ENCODE results near the gene SARNP.

The SARNP gene

DNA sequence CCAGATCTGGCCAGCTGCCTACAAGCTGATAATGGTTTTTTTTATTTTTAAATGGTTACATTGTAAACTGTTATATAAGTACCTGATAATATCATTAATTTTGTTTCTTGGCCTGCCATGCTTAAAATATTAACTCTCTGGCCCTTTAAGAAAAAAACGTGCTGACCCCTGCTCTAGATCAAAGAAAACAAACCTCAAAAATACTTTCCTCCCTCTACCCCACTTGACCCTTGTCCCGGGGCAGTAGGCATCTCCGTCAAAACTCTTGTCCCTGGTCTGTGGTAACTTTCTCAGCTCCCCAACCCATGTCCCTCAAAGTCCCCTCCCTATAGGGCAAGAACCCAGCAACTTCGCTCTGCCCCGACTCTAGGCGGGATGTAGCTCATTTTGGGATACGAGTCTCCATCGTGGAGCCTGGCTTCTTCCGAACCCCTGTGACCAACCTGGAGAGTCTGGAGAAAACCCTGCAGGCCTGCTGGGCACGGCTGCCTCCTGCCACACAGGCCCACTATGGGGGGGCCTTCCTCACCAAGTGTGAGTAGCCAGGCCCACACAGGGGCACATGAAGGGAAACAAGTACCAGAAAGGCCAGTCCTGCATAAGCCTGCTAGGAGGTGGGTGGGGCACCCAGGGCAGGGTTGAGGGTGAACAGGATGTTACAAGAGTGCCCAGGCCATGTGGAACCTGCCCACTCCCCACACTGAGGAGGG lies 93.9 kb downstream of the SARNP start:
- no peak for DNase-seq

DNA sequence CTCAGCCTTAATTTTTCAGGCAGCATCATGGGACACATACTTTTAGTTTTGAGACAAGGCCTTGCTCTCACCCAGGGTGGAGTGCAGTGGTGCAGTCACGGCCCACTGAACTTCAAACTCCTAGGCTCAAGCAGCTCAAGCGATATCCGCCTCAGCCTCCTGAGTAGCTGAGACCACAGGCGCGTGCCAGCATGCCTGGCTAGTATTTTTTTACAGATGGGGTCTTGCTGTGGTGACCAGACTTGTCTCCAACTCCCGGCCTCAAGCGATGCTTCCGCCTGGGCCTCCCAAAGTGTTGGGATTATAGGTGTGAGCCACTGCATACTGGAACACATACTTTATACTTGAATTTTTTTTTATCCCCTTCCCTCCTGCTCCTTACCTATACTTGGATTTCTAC lies 94.6 kb downstream of the SARNP start:
- no peak for DNase-seq

DNA sequence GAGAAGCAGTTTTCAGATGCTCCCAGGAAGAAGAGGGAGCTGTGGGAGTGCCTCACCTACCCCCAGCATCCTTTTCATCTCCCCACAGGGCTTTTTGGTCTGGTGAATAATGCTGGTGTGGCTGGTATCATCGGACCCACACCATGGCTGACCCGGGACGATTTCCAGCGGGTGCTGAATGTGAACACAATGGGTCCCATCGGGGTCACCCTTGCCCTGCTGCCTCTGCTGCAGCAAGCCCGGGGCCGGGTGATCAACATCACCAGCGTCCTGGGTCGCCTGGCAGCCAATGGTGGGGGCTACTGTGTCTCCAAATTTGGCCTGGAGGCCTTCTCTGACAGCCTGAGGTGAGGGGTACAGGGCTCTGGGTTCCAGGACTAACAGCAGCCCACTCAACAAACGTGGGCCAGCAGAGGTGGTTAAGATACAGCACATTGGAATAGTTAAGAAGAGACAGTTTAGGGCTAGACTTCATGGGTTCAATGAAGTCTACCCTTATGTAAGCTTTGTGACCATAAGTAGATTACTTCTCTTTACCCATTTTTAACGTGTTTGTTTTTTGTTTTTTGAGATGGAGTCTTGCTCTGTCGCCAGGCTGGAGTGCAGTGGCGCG lies 95.8 kb downstream of the SARNP start:
- DNase-seq = no peak

DNA sequence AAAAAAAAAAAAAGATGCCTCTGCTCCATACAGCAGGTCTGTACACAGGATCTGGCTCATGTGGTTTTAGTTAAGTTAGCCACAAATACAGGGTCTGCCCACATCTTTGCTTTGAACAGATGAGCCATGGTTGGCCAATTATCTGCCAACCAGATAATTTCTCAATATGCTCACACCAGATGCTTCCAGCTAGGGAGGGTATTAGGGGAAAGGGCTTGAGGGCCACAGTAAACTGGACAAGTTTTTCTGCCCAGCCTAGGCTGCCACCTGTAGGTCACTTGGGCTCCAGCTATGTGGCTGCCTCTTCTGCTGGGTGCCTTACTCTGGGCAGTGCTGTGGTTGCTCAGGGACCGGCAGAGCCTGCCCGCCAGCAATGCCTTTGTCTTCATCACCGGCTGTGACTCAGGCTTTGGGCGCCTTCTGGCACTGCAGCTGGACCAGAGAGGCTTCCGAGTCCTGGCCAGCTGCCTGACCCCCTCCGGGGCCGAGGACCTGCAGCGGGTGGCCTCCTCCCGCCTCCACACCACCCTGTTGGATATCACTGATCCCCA lies 96.6 kb downstream of the SARNP start:
- DNase-seq = no peak

DNA sequence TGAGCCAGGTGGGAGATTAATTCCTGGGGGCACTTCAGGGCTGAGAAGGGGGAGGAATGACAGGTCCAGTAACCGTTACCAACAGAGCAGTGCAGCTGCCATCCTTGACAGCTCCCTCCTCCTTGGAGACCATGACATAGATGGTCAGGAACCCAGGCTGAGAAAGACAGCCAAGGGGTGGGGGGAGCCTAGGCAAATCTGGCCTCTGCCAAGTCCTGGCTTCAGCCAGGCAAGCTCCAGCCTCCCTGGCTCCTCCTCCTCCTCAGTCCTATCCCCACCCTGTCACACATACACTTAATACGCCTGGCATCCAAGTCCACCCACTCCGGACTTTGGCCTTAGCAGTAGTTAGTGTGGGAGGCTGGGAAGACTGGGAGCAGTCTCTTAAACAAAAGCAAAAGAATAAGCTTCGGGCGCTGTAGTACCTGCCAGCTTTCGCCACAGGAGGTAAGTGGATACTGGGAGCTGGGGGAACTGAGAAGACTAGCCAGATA lies 97.4 kb downstream of the SARNP start, which contains the start of gene RDH5:
RDH5 (plus strand) TSS at position 323 of the 494 bp plus-strand sequence. CDS start 792 bp downstream, outside the sequence.
- DNase-seq = no peak

DNA sequence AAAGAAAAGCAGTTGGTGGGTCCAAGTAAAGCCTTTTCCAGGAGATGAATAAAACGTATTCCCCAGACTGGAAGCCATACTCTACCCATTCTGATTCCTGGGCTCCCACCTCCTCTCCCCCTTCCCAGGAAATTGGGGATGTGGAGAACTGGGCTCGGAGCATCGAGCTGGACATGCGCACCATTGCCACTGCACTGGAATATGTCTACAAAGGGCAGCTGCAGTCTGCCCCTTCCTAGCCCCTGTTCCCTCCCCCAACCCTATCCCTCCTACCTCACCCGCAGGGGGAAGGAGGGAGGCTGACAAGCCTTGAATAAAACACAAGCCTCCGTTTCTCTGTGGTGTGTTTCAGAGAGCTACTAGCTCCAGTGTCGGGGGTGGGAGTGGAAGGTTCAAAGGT lies 98.2 kb downstream of the SARNP start:
- DNase-seq = no peak

DNA sequence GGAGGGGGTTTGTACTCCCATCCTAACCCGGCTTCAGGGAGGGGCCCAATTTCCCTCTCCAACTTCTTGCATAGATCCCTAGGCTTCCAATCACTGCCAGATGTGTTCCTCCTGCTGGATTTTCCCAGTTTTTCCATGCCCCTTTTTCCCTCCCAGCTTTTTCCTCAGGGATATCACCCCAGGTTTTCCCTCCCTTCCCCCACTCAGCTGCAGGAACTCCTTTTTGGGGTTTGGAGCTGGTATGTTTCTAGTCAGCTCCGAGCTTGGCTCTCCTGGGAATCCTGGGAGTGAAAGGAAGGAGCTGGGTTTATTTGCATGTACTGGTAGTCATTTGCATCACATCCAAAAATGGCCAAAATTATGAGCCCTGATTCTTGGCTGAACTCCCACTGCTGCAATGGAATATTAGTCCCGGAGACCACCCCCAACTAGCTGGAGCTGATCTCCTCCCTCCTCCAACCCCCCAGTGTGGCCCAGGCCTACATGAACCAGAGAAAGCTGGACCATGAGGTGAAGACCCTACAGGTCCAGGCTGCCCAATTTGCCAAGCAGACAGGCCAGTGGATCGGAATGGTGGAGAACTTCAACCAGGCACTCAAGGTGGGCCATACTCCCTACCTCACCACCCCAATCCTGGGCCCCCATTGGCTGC lies 98.8 kb downstream of the SARNP start:
- no peak for DNase-seq

DNA sequence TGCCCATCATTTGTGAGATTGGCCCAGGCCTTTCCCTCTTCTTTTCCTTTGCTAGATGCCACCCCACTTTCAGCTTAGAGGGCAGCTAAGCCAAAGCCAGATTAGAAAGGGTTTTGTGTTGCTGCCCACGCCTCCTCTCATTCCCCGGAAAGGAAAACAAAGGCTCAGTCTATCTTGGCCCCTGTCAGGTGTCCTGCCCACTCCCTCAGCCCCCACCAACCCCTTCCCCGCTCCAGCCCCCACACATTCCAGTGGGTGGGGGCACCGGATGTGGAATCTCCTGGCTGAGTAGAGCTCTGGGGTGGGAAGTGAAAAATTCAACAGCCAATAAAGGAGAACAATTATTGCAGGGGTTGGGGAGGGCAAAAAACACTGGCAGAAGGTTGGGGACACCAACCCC lies 99.5 kb downstream of the SARNP start:
- no peak for DNase-seq

DNA sequence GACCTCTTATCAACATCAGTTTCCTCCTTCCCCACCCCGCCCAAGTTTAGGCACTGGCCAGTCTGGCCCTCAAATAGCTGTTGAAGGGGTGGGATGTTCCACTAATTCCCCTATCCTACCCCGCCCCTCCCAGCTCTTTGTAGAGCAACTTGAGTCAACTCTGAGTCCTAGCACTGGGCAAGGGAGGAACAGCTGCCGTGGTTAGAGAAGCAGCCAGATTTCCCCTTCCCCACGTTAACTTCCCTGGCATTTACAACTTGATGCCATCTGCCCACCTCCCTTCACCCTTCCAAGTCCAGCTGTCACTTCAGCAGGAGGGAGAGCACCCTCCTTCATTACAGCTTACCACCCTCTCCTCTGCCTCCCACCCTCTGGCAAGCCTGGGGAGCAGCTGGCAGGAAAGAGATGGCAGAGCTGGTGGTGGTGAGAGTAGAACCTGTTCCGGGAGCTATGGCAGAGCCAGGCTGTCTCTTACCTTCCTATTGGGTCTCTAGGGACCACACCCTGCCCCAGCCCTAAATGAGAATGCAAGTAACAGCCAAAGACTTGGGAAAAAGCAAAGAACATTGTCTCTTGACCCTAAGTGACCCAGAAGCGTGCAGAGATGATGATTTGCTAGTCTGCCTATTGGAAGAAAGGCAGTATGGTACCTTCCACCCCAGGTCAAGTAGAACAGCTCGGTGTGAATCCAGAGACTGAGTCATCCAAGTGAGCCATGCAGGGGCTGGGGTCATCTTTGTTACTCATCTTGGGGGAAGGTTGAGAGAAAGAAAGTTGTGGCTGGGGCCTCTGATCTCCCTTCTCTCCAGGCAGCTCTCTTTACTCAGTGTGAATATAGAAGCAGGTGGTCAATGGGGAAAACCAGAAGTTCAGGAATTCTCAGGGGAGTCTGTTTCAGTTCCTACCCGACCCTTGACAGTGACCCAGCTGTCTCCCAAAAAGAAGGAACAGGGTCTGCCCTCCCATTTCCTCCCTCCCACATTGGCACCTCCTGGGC lies 100.2 kb downstream of the SARNP start:
- no peak for DNase-seq

DNA sequence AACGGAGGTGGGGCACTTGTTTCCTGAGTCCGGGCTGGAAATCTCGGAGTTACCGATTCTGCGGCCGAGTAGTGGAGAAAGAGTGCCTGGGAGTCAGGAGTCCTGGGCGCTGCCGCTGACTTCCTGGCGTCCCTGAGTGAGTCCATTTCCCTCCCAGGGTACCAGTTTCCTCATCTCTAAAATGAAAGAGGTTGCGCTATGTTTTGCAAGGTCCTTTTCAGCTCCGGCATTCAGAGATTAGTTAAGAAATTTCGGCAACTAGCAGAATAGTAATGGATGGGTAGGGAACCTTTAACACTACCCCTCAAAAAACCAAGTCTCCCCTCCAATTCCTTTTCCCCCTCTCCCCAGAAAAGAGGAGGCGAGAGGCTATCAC lies 101.0 kb downstream of the SARNP start:
- DNase-seq = no peak

DNA sequence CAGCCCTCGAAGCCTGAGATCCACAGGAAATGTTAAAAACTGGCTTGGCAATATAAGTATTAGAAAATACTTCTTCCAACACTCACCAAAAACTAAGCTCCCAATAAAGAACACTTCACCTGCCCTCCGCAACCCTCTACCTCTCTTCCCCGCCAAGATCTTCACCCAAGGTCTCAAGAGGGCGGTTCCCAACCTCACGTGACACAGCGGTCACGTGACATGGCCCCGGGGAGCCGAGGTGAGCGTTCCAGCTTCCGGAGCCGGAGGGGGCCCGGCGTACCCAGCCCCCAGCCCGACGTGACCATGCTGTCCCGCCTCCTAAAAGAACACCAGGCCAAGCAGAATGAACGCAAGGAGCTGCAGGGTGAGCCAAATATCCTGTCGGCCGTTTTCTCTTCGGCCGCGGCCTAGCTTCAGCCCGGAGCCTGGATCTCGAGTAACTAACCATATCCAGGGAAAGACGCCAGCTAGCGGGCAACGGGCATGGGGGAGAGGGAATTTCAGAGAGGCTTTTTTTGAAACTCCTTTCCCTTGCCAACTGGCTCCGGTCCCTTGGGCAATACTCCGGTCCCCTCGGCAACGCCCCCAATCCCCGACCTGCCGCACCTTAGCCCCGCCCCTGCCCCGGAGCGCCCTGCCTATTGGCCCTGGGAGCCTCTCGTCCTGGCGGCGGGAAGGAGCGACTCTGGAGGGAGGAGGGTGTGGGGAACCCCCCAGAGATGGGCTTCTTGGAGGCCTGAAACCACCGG lies 101.5 kb downstream of the SARNP start, which contains the start of gene BLOC1S1:
BLOC1S1 (plus strand) TSS at position 214 of the 749 bp plus-strand sequence; CDS start at position 220, 6 bp downstream.
- DNase-seq = peak; percentile 84

DNA sequence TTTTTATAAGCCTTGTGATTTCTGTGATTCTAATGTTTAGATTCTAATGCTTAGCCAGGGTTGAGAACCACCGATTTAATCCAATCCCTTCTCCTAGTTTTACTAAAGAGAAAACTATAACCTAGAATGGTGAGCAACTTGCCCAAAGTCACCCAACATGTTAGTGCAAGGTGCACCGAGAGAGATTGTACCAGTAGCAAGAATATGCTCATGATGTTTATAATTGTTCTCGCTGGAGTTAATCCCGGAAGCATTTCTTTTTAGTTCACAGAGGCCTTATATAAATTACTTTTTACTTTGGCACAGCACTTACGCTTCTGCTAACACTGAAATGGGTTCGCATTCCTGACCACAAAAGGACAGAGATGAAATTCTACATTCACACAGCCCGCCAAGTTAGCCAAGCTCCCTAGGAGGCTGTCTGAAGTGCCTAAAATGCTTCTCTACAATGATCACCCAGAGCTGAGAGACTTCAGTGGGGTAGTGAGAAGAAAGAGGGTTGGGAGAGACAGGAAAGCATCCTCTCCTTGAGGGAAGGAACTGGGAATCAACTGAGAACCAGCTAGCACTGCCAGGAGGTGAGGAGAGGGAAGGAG lies 102.3 kb downstream of the SARNP start:
- DNase-seq = no peak

DNA sequence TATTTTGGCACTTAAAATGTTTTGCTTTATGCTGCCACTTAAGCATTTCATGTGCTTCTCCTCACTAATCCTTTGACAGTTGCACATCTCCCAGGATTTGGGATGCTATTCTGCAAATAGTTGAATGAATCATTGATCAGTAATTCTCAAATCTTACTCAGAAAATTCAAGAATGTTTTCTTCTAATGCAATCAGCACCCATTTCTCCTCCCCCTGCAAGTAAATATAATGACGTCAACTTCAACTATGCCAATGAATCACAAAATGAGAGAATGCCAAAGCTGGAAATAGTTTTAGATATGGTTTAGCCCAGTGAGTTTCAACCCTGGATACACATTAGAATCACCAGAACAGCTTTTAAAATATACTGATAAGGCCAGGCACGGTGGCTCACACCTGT lies 103.8 kb downstream of the SARNP start:
- DNase-seq = no peak

DNA sequence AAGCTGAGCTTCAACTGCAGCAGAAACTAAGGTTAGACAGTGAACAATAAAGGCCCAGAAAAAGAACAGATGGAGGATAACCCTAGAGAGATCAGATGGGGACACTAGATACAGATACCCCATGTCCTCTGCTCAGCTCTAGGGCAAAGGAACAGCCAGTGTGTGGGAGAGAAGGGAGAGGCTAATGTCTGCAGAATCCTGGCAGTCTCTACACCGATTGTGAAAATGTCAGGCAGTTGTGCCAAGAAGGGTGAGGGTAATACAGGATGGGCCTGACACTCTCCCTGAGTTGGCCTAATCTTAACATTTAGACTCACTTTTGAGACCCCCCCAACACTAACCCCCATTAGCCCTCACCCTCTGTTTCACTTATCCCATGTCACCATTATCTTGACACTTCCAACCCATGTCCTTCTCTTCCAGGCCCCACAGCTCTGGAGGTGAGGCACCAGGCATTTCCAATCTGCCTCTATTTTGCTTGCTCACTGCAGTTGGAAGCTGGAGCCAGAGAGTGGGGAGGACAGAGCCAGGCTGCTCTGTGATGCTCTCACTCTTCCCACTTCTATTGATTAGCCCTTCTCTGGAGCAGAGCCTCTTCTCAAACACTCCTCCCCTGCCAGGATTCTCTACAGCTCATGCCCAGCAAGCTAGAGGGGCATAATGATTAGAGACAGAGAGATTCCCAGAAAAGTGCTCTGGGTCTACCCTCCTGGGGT lies 104.7 kb downstream of the SARNP start:
- no peak for DNase-seq

DNA sequence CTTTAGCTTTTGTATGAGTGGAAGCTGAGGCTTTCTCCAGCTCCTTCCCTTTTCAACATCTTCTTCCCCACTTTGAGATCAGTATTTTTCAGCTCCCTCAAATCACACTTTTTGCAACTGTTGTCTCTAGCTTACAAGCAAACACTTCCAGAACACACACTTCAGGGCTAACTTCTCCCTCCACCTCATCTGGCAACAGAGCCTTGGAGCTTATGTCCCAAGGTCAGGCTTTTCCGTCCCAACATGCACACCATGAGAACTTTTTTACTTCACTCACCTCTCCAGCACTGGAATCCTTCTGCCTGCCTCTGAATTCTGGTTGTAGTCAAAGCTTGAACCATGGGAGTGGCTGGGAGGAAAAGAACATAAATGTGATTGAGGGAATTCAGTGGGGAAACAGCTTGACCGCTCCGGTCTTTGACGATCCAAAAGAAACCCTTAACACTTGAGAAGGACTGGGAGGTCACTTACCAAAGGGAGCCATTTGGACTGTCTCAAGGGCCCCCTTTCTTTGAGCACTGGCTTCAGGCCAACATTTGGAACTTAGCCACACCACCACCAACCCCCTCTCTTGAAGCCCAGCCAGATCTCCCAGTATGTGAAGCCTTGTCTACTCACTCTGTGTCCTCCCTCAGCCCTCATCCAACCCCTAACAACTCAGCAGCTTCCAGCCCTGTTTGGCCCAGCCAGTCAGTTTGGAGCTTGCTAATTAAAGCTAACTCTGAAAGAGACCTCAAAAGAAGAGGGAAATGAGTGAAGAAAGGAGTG lies 105.6 kb downstream of the SARNP start:
- DNase-seq = no peak

DNA sequence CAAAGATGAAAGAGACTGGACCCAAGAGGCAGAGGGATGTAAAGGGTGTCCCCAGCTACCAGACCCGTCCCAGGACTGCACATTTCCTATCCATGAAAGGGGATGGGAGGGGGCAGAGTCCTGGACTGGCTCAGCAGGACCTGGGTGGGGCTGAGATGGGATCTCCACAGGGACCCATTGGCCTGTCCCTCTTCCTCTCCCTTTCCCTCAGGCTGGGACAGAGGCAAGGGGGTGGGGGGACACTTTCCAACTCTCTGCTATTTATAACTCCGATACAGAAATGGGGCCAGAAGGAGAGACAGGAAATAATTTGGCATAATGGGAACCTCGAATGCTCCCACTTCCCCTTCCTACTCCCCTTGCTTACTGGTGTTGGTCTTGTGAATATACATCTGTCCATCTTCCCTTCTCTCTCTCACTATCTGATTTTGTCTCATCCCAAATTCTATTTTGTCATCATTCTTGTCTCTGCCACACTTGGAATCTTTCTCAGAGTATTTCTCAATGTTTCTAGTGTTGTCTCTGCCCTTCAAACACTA lies 108.8 kb downstream of the SARNP start:
- no peak for DNase-seq

DNA sequence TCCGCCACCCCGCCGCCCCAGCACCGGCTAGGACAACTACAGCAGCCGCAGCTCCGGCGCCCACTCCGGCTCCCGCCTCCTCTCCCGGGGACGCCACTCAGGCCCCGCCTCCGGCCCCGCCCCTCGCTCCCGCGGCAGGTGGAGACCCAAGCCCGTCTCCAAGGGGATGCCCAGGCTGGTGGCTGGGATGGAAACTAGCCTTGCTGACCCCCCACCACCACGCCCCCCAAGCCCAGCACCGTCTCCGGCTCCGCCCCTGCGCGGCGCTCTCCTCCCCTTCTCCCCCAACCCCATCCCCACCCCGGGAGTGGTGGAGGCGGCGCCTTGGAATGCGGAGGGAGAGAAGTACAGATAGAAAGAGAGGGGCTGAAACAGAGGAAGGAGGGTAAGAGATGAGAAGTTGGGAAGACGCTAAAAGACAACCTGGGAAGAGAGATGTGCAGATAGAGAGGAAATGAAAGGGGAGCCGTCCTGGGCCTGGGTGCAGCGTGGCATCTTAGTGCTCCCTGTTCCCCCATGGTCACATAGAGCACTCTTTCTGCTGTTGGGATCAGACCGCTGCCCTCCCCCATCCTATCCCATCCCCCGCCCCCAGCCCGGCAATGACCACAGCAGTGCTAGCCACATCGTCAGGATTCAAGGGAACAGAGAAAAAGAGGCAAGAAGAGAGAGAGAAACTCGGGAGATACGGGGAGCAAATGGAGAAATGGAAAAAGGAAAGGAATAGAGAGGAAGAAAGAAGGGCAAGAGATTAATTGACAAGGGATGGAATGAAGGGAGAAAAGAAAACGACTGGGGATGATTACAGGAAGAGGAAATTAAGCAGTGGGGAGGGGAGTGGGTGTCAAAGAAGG lies 109.5 kb downstream of the SARNP start, which contains the start of gene ITGA7:
ITGA7 (minus strand) TSS at position 64 of the 854 bp plus-strand sequence. CDS start 222 bp downstream, outside the sequence.
- peak; percentile 47 for DNase-seq
